IPS-15b (cell line): ENCODE data around the gene RPL41.
A peak's percentile ranks its signal among the peaks of the same experiment; 100 is the strongest.
"Not testable (repeated sequence)": the region's sequence is repeated elsewhere in the genome, so short reads cannot be mapped to it uniquely, and the experiment has no call there.

Experiments
- H3K27me3 ChIP-seq: one replicate; pipeline ENCODE4 v1.6.1; 2013; ENCODE audit warnings: low read length; ENCODE audit not compliant: control insufficient read depth, insufficient read depth
- H3K36me3 ChIP-seq: one replicate; pipeline ENCODE4 v1.6.1; 2013; ENCODE audit warnings: low read length; ENCODE audit not compliant: control insufficient read depth, insufficient read depth
- H3K4me1 ChIP-seq: one replicate; pipeline ENCODE4 v1.6.1; 2013; ENCODE audit warnings: mild to moderate bottlenecking, low read length; ENCODE audit not compliant: control insufficient read depth, insufficient read depth
- H3K4me3 ChIP-seq: one replicate; pipeline ENCODE4 v1.5.1; 2013; ENCODE audit warnings: low read depth, low read length
- H3K9ac ChIP-seq: one replicate; pipeline ENCODE4 v1.6.1; 2013; ENCODE audit warnings: low read depth, mild to moderate bottlenecking, low read length
- H3K9me3 ChIP-seq: one replicate; pipeline ENCODE4 v1.6.1; 2013; ENCODE audit warnings: mild to moderate bottlenecking, low read length; ENCODE audit not compliant: control insufficient read depth, insufficient read depth

RPL41 gene

DNA sequence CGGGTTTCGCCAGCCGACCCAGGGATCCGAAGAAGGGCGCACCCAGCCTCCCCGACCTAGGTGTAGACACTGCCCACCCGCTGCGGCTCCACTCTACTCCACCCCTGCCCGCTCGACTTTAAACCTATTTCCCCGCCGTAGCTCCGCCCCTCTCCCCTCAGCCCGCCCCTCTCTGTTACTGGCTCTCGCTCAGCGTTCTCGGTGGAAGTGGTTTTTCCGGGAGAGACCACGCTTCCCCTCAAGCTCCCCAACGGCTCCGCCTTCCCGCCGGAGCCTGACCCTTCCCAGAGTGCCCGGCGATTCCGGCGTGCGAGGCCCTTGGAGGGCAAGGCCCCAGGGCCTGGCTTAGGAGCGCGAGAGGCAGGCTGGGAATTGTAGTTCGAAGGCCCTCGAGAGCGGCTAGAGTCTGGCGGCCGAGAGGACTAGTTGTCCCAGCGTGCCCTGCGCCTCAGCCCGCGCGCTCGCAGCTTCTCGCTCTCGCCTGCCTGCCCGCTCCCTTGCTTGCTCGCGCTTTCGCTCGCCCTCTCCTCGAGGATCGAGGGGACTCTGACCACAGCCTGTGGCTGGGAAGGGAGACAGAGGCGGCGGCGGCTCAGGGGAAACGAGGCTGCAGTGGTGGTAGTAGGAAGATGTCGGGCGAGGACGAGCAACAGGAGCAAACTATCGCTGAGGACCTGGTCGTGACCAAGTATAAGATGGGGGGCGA lies 12.2 kb upstream of the RPL41 start, which contains the start of gene PA2G4:
Gene PA2G4, plus strand, starts transcription at position 451 of the 706 bp plus-strand sequence. Its CDS starts 179 bp downstream, at position 630.
- H3K4me1 ChIP-seq = peaks cover 16% of the 10 kb centered on the region
- H3K9ac ChIP-seq = peak within 1 kb of the TSS; percentile 90
- no peaks in the 10 kb centered on the region for H3K27me3 ChIP-seq
- peaks cover 32% of the 10 kb centered on the region for H3K36me3 ChIP-seq
- no peaks in the 10 kb centered on the region for H3K9me3 ChIP-seq
- H3K4me3 ChIP-seq = peak within 1 kb of the TSS; percentile 93

DNA sequence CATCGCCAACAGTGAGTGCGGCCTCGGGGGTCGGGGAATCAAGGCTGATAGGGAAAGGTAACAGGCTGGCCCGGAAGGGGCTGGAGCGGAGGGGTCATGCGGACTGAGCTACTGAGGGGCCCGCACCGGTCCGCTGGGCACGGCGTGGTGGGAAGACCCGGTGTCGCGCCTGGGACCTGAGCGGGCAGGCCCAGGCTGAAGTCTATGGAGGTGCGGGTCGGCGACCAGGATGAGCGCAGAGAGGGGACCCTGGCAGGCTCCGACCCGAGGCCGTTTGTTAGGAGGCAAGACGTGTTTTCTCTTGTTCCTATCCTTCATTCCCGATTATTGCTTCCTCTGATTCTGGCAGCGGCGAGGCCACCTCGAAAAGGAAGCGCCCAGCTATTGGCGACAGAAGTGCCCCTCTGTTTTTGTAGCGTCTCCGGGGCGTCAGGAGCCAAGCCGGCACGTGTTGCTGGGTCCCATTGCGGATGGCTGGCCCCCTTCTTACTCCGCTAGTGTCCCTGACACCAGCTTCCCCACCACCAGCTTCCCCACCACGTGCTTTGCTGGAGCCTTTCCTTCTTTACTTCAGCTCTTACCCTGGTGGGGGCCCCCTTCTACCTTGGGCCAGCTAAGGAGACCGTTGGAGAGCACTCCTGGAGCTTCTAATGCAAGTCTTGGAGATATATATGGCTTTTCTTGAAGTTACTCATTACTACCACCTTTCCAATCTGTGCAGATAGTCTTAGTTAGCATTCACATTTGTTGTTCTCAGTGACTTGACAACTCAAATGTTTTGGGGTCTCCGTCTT lies 11.4 kb upstream of the RPL41 start:
- peaks cover 31% of the 10 kb centered on the region for H3K36me3 ChIP-seq
- H3K27me3 ChIP-seq = no peaks in the 10 kb centered on the region
- no peaks in the 10 kb centered on the region for H3K9me3 ChIP-seq
- H3K4me3 ChIP-seq = peak overlapping the region; percentile 93
- peak overlapping the region; percentile 90 for H3K9ac ChIP-seq
- H3K4me1 ChIP-seq = peaks cover 16% of the 10 kb centered on the region

DNA sequence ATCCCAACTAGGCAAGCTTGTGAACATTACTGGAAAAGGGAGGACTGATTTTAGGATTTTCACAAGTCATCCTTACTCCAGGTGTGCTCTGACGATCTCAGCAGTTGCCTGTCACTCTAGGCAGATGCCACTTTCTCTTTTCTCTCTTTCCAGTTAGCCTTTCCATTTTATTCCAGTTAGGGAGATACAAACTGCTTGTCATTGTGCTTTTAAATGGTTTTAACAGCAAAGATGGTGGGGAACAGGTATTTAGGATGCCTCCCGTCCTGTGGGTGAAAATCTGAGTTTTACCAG lies 10.9 kb upstream of the RPL41 start:
- Histone ChIP-seq H3K27me3 (no peaks in the 10 kb centered on the region), H3K9me3 (no peaks in the 10 kb centered on the region), H3K36me3 (peaks cover 36% of the 10 kb centered on the region), H3K4me3 (peak overlapping the region; percentile 93), H3K4me1 (peaks cover 16% of the 10 kb centered on the region), H3K9ac (peak overlapping the region; percentile 41)

DNA sequence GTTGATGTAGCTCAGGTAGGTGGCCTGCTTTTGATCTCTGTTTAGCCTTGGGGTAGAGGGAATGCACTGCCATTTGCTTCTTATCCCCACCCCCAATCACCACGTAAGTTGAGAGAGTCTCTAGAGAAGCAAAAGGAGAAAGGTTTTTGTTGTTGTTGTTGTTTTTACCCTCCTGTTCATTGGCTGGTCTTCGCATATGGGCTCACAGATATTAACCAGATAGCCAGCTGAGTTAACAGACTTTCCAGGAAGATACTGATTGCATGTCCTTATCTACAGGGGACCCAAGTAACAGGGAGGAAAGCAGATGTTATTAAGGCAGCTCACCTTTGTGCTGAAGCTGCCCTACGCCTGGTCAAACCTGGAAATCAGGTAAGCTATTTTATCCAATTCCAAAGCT lies 9.2 kb upstream of the RPL41 start:
- peaks cover 16% of the 10 kb centered on the region for H3K4me1 ChIP-seq
- no peaks in the 10 kb centered on the region for H3K9me3 ChIP-seq
- no peak overlapping the region for H3K4me3 ChIP-seq
- no peaks in the 10 kb centered on the region for H3K27me3 ChIP-seq
- H3K9ac ChIP-seq = no peak overlapping the region
- H3K36me3 ChIP-seq = peaks cover 39% of the 10 kb centered on the region

GRCh38 chr12:56110571-56110970 lies 5.9 kb upstream of the RPL41 start:
- Histone ChIP-seq H3K36me3 (peaks cover 44% of the 10 kb centered on the region), H3K9ac (no peak overlapping the region), H3K9me3 (no peaks in the 10 kb centered on the region), H3K4me1 (peaks cover 8% of the 10 kb centered on the region), H3K27me3 (no peaks in the 10 kb centered on the region), H3K4me3 (no peak overlapping the region)

GRCh38 chr12:56114084-56114483 lies 2.3 kb upstream of the RPL41 start:
- Histone ChIP-seq H3K27me3 (no peaks in the 10 kb centered on the region), H3K36me3 (peaks cover 30% of the 10 kb centered on the region), H3K9ac (no peak overlapping the region), H3K4me3 (no peak overlapping the region), H3K4me1 (peaks cover 3% of the 10 kb centered on the region), H3K9me3 (no peaks in the 10 kb centered on the region)

- Histone ChIP-seq H3K36me3 (peaks cover 18% of the 10 kb centered on the region), H3K4me1 (peaks cover 9% of the 10 kb centered on the region), H3K9ac (peak overlapping the region; percentile 51)
These were observed 1.1 kb upstream of the RPL41 start for GRCh38 chr12:56115329-56115728.

GRCh38 chr12:56117082-56117706 lies 761 bp downstream of the RPL41 start:
- peaks cover 12% of the 10 kb centered on the region for H3K36me3 ChIP-seq

More at GRCh38 chr12:56115329-56115728, 1.1 kb upstream of the RPL41 start:
- no peaks in the 10 kb centered on the region for H3K27me3 ChIP-seq
- H3K4me3 ChIP-seq = peak overlapping the region; percentile 95
- H3K9me3 ChIP-seq = no peaks in the 10 kb centered on the region

GRCh38 chr12:56117778-56118687 lies 1.6 kb downstream of the RPL41 start, which contains the start of gene ZC3H10:
Gene ZC3H10, plus strand, starts transcription at chr12:56118266. Its CDS starts 2,297 bp downstream, at chr12:56120563.
- peak within 1 kb of the TSS; percentile 95 for H3K4me3 ChIP-seq
- no peaks in the 10 kb centered on the region for H3K27me3 ChIP-seq
- peaks cover 7% of the 10 kb centered on the region for H3K36me3 ChIP-seq
- H3K9me3 ChIP-seq = no peaks in the 10 kb centered on the region
- H3K4me1 ChIP-seq = peaks cover 9% of the 10 kb centered on the region
- H3K9ac ChIP-seq = peak within 1 kb of the TSS; percentile 95

More at GRCh38 chr12:56117082-56117706, 761 bp downstream of the RPL41 start:
- H3K9me3 ChIP-seq, H3K4me1 ChIP-seq, H3K27me3 ChIP-seq: not testable (repeated sequence)
- Histone ChIP-seq H3K9ac (peak overlapping the region; percentile 95), H3K4me3 (peak overlapping the region; percentile 95)

- Histone ChIP-seq H3K4me3 (peak overlapping the region; percentile 78), H3K9me3 (no peaks in the 10 kb centered on the region), H3K9ac (peak overlapping the region; percentile 67), H3K27me3 (no peaks in the 10 kb centered on the region), H3K4me1 (peaks cover 9% of the 10 kb centered on the region), H3K36me3 (peaks cover 7% of the 10 kb centered on the region)
These were observed 2.4 kb downstream of the RPL41 start for GRCh38 chr12:56118688-56119357.
